GM19463 (cell line): Measurements from ENCODE around the gene JAKMIP1.

ENCODE experiments used
- ATAC-seq: cut with Tn5 transposase; IDR thresholded peaks from one replicate; pipeline ENCODE4 v1.9.1; 2021; ENCODE audit warnings: mild to moderate bottlenecking, moderate library complexity; ENCODE audit not compliant: unreplicated experiment

The JAKMIP1 gene

GRCh38 chr4:6183740-6184139 is 16.6 kb downstream of the JAKMIP1 start:
- peak; percentile 30 for ATAC-seq

- no peak for ATAC-seq
These were observed 17.7 kb downstream of the JAKMIP1 start for GRCh38 chr4:6182376-6183280.

- ATAC-seq = peak; percentile 81
These were observed 19.3 kb downstream of the JAKMIP1 start for GRCh38 chr4:6180841-6181631.

- no peak for ATAC-seq
These were observed 21.0 kb downstream of the JAKMIP1 start for GRCh38 chr4:6179362-6179761.

GRCh38 chr4:6178757-6179156 is 21.6 kb downstream of the JAKMIP1 start:
- no peak for ATAC-seq

- no peak for ATAC-seq
These were observed 22.7 kb downstream of the JAKMIP1 start for GRCh38 chr4:6177587-6178197.

GRCh38 chr4:6175426-6175825 is 24.9 kb downstream of the JAKMIP1 start:
- ATAC-seq = no peak

GRCh38 chr4:6172927-6173200 is 27.5 kb downstream of the JAKMIP1 start:
- no peak for ATAC-seq

GRCh38 chr4:6172093-6172926 is 28.0 kb downstream of the JAKMIP1 start:
- peak; percentile 63 for ATAC-seq

GRCh38 chr4:6169239-6169638 is 31.1 kb downstream of the JAKMIP1 start:
- ATAC-seq = no peak

- ATAC-seq = no peak
These were observed 34.6 kb downstream of the JAKMIP1 start for GRCh38 chr4:6165766-6166165.

- no peak for ATAC-seq
These were observed 37.5 kb downstream of the JAKMIP1 start for GRCh38 chr4:6162885-6163284.

GRCh38 chr4:6161921-6162464 is 38.4 kb downstream of the JAKMIP1 start:
- no peak for ATAC-seq

GRCh38 chr4:6160536-6160935 is 39.8 kb downstream of the JAKMIP1 start:
- ATAC-seq = no peak

- ATAC-seq = no peak
These were observed 42.4 kb downstream of the JAKMIP1 start for GRCh38 chr4:6157926-6158325.

- no peak for ATAC-seq
These were observed 44.2 kb downstream of the JAKMIP1 start for GRCh38 chr4:6155996-6156750.

GRCh38 chr4:6154875-6155274 is 45.5 kb downstream of the JAKMIP1 start:
- ATAC-seq = no peak

GRCh38 chr4:6153874-6154273 is 46.5 kb downstream of the JAKMIP1 start:
- no peak for ATAC-seq

- ATAC-seq = no peak
These were observed 47.3 kb downstream of the JAKMIP1 start for GRCh38 chr4:6152869-6153705.
